HG03571 (cell line): Measurements from ENCODE around the gene NFIA.

Experiments used
- ATAC-seq: cut with Tn5 transposase; IDR thresholded peaks from one replicate; pipeline ENCODE4 v1.9.1; 2021; ENCODE audit not compliant: unreplicated experiment

Gene NFIA

GRCh38 chr1:61083013-61083806 is 849 bp downstream of the NFIA start:
- no peak for ATAC-seq

GRCh38 chr1:61083807-61084440 is 1.6 kb downstream of the NFIA start:
- no peak for ATAC-seq

- no peak for ATAC-seq
Measured at GRCh38 chr1:61084491-61085031, 2.2 kb downstream of the NFIA start.

- no peak for ATAC-seq
Measured at GRCh38 chr1:61085206-61085982, 3.0 kb downstream of the NFIA start.

GRCh38 chr1:61085983-61086644 is 3.8 kb downstream of the NFIA start:
- ATAC-seq, result no peak

- no peak for ATAC-seq
Measured at GRCh38 chr1:61087571-61087970, 5.2 kb downstream of the NFIA start.

GRCh38 chr1:61088163-61088974 is 6.0 kb downstream of the NFIA start:
- ATAC-seq, result no peak

- ATAC-seq, result no peak
Measured at GRCh38 chr1:61089338-61089737, 7.0 kb downstream of the NFIA start.

GRCh38 chr1:61089741-61090140 is 7.4 kb downstream of the NFIA start:
- no peak for ATAC-seq

GRCh38 chr1:61090546-61091202 is 8.3 kb downstream of the NFIA start:
- no peak for ATAC-seq

- no peak for ATAC-seq
Measured at GRCh38 chr1:61091455-61091854, 9.1 kb downstream of the NFIA start.

- ATAC-seq, result no peak
Measured at GRCh38 chr1:61092642-61093041, 10.3 kb downstream of the NFIA start.

GRCh38 chr1:61093525-61094137 is 11.3 kb downstream of the NFIA start:
- no peak for ATAC-seq

- ATAC-seq, result no peak
Measured at GRCh38 chr1:61094677-61095469, 12.5 kb downstream of the NFIA start.

- no peak for ATAC-seq
Measured at GRCh38 chr1:61095470-61095812, 13.1 kb downstream of the NFIA start.

GRCh38 chr1:61097317-61097716 is 15.0 kb downstream of the NFIA start:
- ATAC-seq, result no peak

GRCh38 chr1:61097722-61098121 is 15.4 kb downstream of the NFIA start:
- no peak for ATAC-seq

GRCh38 chr1:61098333-61098732 is 16.0 kb downstream of the NFIA start:
- ATAC-seq, result no peak
